Uterus (tissue), 4 donors: Measurements from ENCODE around the gene SMDT1. TPM values are rescaled to one million over a fixed set of nuclear protein-coding genes. Genes with fewer than 3 reads are reported as not detected.
"Not testable (repeated sequence)": the region's sequence is repeated elsewhere in the genome, so short reads cannot be mapped to it uniquely, and the experiment has no call there.

Experiments used
- DNase-seq, 2 donors: peaks; one replicate each; pipeline ENCODE4 v3.0.0-alpha.2; 2019 to 2020
- H3K27ac ChIP-seq, 2 donors: fragments of 200-600 bp; sonication (generic); 1 replicate in 1 of 2; 2 replicates in 1 of 2; pipeline ENCODE4 v1.5.1; 2016 to 2018
- H3K27me3 ChIP-seq, 2 donors: fragments of 200-600 bp; sonication (generic); one replicate each; pipeline ENCODE4 v1.5.1; 2018 to 2019; ENCODE audit warnings: control low read depth in 1 of 2
- H3K36me3 ChIP-seq, 2 donors: fragments of 200-600 bp; sonication (generic); one replicate each; pipeline ENCODE4 v1.5.1; 2019; ENCODE audit warnings: control low read depth in 1 of 2
- H3K4me1 ChIP-seq, 2 donors: fragments of 200-600 bp; sonication (generic); one replicate each; pipeline ENCODE4 v1.5.1; 2018 to 2019; ENCODE audit warnings: control low read depth in 1 of 2
- H3K4me3 ChIP-seq, 2 donors: fragments of 200-600 bp; sonication (generic); 1 replicate in 1 of 2; 2 replicates in 1 of 2; pipeline ENCODE4 v1.5.1; 2018 to 2019; ENCODE audit warnings: mild to moderate bottlenecking in 1 of 2
- H3K9me3 ChIP-seq, 2 donors: fragments of 200-600 bp; sonication (generic); one replicate each; pipeline ENCODE4 v1.5.1; 2019; ENCODE audit warnings: control low read depth in 1 of 2
- CTCF ChIP-seq, 4 experiments: fragments of 200-600 bp in 2 of 4; fragments of 450-650 bp in 2 of 4; sonication (generic) in 2 of 4; IDR thresholded peaks; one replicate each; pipeline ENCODE4 v1.5.1; 2016 to 2019; ENCODE audit warnings: antibody characterized with exemption in 4 of 4, mild to moderate bottlenecking in 2 of 4, moderate library complexity in 1 of 4
- POLR2A ChIP-seq, 2 donors: fragments of 450-650 bp; IDR thresholded peaks; one replicate each; pipeline ENCODE4 v1.6.1; 2016; ENCODE audit warnings: antibody characterized with exemption in 2 of 2, mild to moderate bottlenecking in 1 of 2, moderate library complexity in 1 of 2
- intact Hi-C: fragments of 100-400 bp; cut with DNase I; formaldehyde crosslinking; loops from one replicate; pipeline ENCODE4 v1.15.1; 2023; ENCODE audit warnings: low total_unique reads
- total RNA-seq, 4 donors: library from RNA; depleted of rRNA in 3 of 4; stranded (reverse); fragments of >200 nt in 3 of 4; gene quantifications; one replicate each; pipeline versions ENCODE4 v1.1.0 to v1.2.4, GENCODE V29; 2014 to 2023
- donor health status: DM: yes; HTN: yes; CAD: no.

The SMDT1 gene
- total RNA-seq, 4 donors from 2014 or later = 8.3 to 98.0 (median 33.2) TPM

GRCh38 chr22:42070517-42071422 lies 8.7 kb upstream of the SMDT1 start, which contains the start of gene NAGA:
Gene NAGA (minus strand): TSS chr22:42070812. CDS start chr22:42070297, 515 bp downstream.
- Histone ChIP-seq H3K36me3 (no peaks in the 10 kb centered on the region), H3K4me1 (peaks cover 0 to 20% of the 10 kb centered on the region in 2 donors), H3K27ac (peak within 1 kb of the TSS; percentile 89 to 94), H3K27me3 (no peaks in the 10 kb centered on the region), H3K4me3 (peak within 1 kb of the TSS; percentile 67 to 69), H3K9me3 (no peaks in the 10 kb centered on the region)
- TF ChIP-seq POLR2A (IDR thresholded peaks at IDR 0.05) (peak; percentile 86 to 90), CTCF (IDR thresholded peaks at IDR 0.05) (peak in 1 of 4 experiments; percentile 15)
- intact Hi-C loops = no loop called here
- peak; percentile 94 to 96 for DNase-seq

- H3K9me3 ChIP-seq, DNase-seq, intact Hi-C loops, H3K36me3 ChIP-seq, H3K27me3 ChIP-seq: not testable (repeated sequence)
- H3K27ac ChIP-seq = peak overlapping the region; percentile 89 to 94
- peak overlapping the region; percentile 67 to 69 for H3K4me3 ChIP-seq
- H3K4me1 ChIP-seq = peaks cover 0 to 20% of the 10 kb centered on the region in 2 donors
Measured at GRCh38 chr22:42071508-42071907, 8.0 kb upstream of the SMDT1 start.

GRCh38 chr22:42072606-42073330 lies 6.7 kb upstream of the SMDT1 start:
- Histone ChIP-seq H3K9me3 (no peaks in the 10 kb centered on the region), H3K36me3 (no peaks in the 10 kb centered on the region), H3K27ac (no peak overlapping the region), H3K4me1 (peaks cover 1 to 20% of the 10 kb centered on the region in 2 donors), H3K27me3 (no peaks in the 10 kb centered on the region), H3K4me3 (no peak overlapping the region)
- DNase-seq = no peak
- intact Hi-C loops = no loop called here
- TF ChIP-seq CTCF (IDR thresholded peaks at IDR 0.05) (no peak), POLR2A (IDR thresholded peaks at IDR 0.05) (no peak)

GRCh38 chr22:42073621-42074041 lies 5.9 kb upstream of the SMDT1 start:
- DNase-seq = no peak

More at GRCh38 chr22:42073621-42074041, 5.9 kb upstream of the SMDT1 start:
- H3K27me3 ChIP-seq = no peaks in the 10 kb centered on the region
- TF ChIP-seq POLR2A (IDR thresholded peaks at IDR 0.05) = no peak
- no peak for TF ChIP-seq CTCF (IDR thresholded peaks at IDR 0.05)
- peak overlapping the region; percentile 93 to 94 for H3K27ac ChIP-seq
- H3K4me1 ChIP-seq = peaks cover 10 to 21% of the 10 kb centered on the region in 2 donors
- H3K4me3 ChIP-seq = peak overlapping the region; percentile 49 to 71
- intact Hi-C loops = no loop called here
- H3K9me3 ChIP-seq = no peaks in the 10 kb centered on the region
- H3K36me3 ChIP-seq = no peaks in the 10 kb centered on the region
